Fibroblast of mammary gland (primary cell): ENCODE results near the gene PEX3.

Experiments
- DNase-seq: peaks from one replicate; pipeline ENCODE4 v3.0.0-alpha.2; 2010; ENCODE audit warnings: low read depth
- H3K4me3 ChIP-seq: 2 replicates; pipeline ENCODE4 v1.5.1; 2011; ENCODE audit warnings: low read depth, mild to moderate bottlenecking, low read length, moderate library complexity; ENCODE audit not compliant: control insufficient read depth
- CTCF ChIP-seq: conservative IDR thresholded peaks from 2 replicates; pipeline ENCODE4 v1.5.1; 2011; ENCODE audit warnings: low read depth, low read length, inconsistent platforms; ENCODE audit not compliant: control insufficient read depth, insufficient read depth

PEX3 gene

GRCh38 chr6:143525356-143525755 lies 74.8 kb downstream of the PEX3 start:
- TF ChIP-seq CTCF = no peak
- no peak overlapping the region for H3K4me3 ChIP-seq
- no peak for DNase-seq

- H3K4me3 ChIP-seq = no peak overlapping the region
- TF ChIP-seq CTCF = no peak
- no peak for DNase-seq
These were observed 77.1 kb downstream of the PEX3 start for GRCh38 chr6:143527677-143528076.

- H3K4me3 ChIP-seq = no peak overlapping the region
- no peak for DNase-seq
- TF ChIP-seq CTCF = no peak
These were observed 77.7 kb downstream of the PEX3 start for GRCh38 chr6:143528164-143528811.

GRCh38 chr6:143529095-143529494 lies 78.5 kb downstream of the PEX3 start:
- no peak overlapping the region for H3K4me3 ChIP-seq
- TF ChIP-seq CTCF = peak; percentile 18
- DNase-seq = no peak

- H3K4me3 ChIP-seq = no peak overlapping the region
- no peak for TF ChIP-seq CTCF
- no peak for DNase-seq
These were observed 81.3 kb downstream of the PEX3 start for GRCh38 chr6:143531720-143532499.

GRCh38 chr6:143535189-143535614 lies 84.6 kb downstream of the PEX3 start:
- DNase-seq = no peak
- TF ChIP-seq CTCF = no peak
- no peak overlapping the region for H3K4me3 ChIP-seq
